ENCODE data around the gene C6orf89. TPM values are rescaled to one million over a fixed set of nuclear protein-coding genes. Genes with fewer than 3 reads are reported as not detected.

C6orf89 gene
- total RNA-seq, 2 donors from 2014 or later, result 13.9 to 16.8 TPM

DNA sequence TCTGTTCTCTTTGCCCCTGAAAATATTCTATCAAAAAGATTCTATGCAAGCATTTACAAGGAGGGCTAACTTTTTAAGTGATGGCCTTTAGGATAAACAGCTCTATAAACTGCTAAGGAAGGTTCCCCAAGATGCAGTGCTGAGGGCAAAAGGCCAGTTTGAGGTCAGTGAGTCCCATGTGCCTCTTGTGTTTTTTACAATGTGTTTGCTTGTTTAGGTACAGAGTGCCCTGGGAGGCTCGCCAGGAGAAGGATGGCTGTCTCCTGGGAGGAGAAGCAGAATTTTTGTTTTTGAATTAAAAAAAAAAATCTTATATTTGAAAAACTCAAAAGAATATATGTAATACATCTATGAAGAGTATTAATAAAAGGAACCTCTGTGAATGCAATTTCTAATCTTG is 87.4 kb downstream of the C6orf89 start:
- no peaks in the 10 kb centered on the region for H3K4me1 ChIP-seq (ENCODE audit: control insufficient read depth, insufficient read depth, low read length)
- no peaks in the 10 kb centered on the region for H3K4me1 Mint-ChIP-seq
- no peaks in the 10 kb centered on the region for H3K27me3 Mint-ChIP-seq (ENCODE audit: insufficient read depth)
- no peak overlapping the region for H3K27ac ChIP-seq (ENCODE audit: low read depth, low read length)
- WGBS, 2 experiments (ENCODE audit: insufficient coverage in 1 of 2, insufficient read length in 1 of 2), result 82% methylated on average over 1 of the region's 1 CpG; no CpG with 5 or more reads in 1 of the 2 experiments
- no peak overlapping the region for H3K4me3 Mint-ChIP-seq
- H3K9ac ChIP-seq (ENCODE audit: extremely low read depth, low read length, poor library complexity, severe bottlenecking), result no peak overlapping the region
- TF ChIP-seq, protein P1, sequence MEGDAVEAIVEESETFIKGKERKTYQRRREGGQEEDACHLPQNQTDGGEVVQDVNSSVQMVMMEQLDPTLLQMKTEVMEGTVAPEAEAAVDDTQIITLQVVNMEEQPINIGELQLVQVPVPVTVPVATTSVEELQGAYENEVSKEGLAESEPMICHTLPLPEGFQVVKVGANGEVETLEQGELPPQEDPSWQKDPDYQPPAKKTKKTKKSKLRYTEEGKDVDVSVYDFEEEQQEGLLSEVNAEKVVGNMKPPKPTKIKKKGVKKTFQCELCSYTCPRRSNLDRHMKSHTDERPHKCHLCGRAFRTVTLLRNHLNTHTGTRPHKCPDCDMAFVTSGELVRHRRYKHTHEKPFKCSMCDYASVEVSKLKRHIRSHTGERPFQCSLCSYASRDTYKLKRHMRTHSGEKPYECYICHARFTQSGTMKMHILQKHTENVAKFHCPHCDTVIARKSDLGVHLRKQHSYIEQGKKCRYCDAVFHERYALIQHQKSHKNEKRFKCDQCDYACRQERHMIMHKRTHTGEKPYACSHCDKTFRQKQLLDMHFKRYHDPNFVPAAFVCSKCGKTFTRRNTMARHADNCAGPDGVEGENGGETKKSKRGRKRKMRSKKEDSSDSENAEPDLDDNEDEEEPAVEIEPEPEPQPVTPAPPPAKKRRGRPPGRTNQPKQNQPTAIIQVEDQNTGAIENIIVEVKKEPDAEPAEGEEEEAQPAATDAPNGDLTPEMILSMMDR (conservative IDR thresholded peaks at IDR 0.05), result no peak
- H3K9me3 ChIP-seq (ENCODE audit: control insufficient read depth, low read length), result no peaks in the 10 kb centered on the region
- H3K4me3 ChIP-seq (ENCODE audit: low read length), result no peak overlapping the region
- no peak overlapping the region for H3K27ac Mint-ChIP-seq
- peaks cover 99% of the 10 kb centered on the region for H3K36me3 ChIP-seq (ENCODE audit: control insufficient read depth, insufficient read depth, low read length)
- peaks cover 88% of the 10 kb centered on the region for H3K36me3 Mint-ChIP-seq (ENCODE audit: low read depth)
- no peaks in the 10 kb centered on the region for H3K9me3 Mint-ChIP-seq
- H3K27me3 ChIP-seq (ENCODE audit: control insufficient read depth, insufficient read depth, low read length, poor library complexity, severe bottlenecking), result no peaks in the 10 kb centered on the region
- no peak for DNase-seq

DNA sequence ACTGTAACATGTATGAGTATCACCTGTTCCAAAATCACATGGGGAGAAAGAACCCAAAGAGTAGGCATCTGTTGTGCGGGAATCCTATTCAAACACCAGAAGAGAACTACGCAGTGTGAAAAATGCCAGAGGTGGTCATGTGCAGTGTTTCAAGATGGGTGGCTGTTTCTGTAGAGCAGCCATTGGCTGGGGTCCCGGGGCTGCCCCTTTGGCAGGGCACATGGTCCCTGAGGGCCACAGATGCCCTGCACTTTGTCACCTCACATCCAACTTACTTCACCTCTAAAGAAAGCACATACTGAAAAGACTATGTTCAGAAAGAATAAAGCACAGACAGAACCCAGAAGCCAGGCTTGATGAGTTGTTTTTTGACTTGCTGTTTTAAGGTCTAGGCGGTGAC is 87.9 kb downstream of the C6orf89 start:
- H3K9me3 Mint-ChIP-seq, result no peaks in the 10 kb centered on the region
- DNase-seq, result no peak
- no peak overlapping the region for H3K9ac ChIP-seq (ENCODE audit: extremely low read depth, low read length, poor library complexity, severe bottlenecking)
- peaks cover 99% of the 10 kb centered on the region for H3K36me3 ChIP-seq (ENCODE audit: control insufficient read depth, insufficient read depth, low read length)
- H3K4me1 Mint-ChIP-seq, result no peaks in the 10 kb centered on the region
- TF ChIP-seq, protein P1 (conservative IDR thresholded peaks at IDR 0.05), result no peak
- H3K27me3 Mint-ChIP-seq (ENCODE audit: insufficient read depth), result no peaks in the 10 kb centered on the region
- H3K4me1 ChIP-seq (ENCODE audit: control insufficient read depth, insufficient read depth, low read length), result no peaks in the 10 kb centered on the region
- H3K4me3 ChIP-seq (ENCODE audit: low read length), result no peak overlapping the region
- H3K9me3 ChIP-seq (ENCODE audit: control insufficient read depth, low read length), result no peaks in the 10 kb centered on the region
- 96 to 100% methylated on average over 1 to 4 of the region's 4 CpGs for WGBS, 2 experiments (ENCODE audit: insufficient coverage in 1 of 2, insufficient read length in 1 of 2)
- no peak overlapping the region for H3K27ac Mint-ChIP-seq
- no peak overlapping the region for H3K27ac ChIP-seq (ENCODE audit: low read depth, low read length)
- no peak overlapping the region for H3K4me3 Mint-ChIP-seq
- peaks cover 87% of the 10 kb centered on the region for H3K36me3 Mint-ChIP-seq (ENCODE audit: low read depth)
- no peaks in the 10 kb centered on the region for H3K27me3 ChIP-seq (ENCODE audit: control insufficient read depth, insufficient read depth, low read length, poor library complexity, severe bottlenecking)

DNA sequence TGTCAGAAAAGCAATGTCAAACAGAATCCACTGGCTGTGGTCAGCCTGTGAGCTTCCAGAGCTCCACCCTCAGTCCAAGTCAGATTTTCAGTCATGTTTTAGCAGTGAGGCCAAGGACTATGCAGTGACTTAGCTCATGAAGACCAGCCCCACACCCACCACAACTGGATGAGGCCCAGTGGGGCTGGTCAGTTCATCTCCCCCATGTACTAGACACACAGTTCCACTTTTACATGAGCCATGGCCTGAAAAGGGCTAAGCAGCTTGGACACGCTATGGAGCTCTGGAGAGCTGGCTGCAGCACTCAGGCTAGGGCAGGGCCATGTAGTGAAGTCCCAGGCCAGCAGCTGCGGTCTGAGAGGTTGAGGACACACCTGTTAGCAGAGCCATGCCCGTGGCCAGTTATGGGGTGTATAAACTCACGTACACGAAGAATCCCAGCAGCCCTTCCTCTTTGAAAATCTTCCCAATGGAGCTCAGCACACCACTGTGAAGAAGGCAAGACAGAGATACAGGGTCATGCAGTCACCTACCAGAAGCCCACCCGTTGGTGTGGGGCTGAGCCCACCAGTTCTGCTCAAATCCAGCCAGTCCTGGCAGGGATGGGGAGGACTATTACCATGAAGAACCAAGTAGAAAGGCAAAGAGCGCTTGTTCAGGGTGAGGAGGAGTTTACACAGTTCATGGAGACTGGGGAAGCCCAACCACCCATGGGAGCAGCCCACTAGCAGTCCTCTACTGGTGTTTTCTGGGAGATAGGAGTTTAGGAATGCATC is 89.7 kb downstream of the C6orf89 start:
- no peaks in the 10 kb centered on the region for H3K27me3 ChIP-seq (ENCODE audit: control insufficient read depth, insufficient read depth, low read length, poor library complexity, severe bottlenecking)
- Mint-ChIP-seq H3K27me3 (ENCODE audit: insufficient read depth) (no peaks in the 10 kb centered on the region), H3K4me3 (no peak overlapping the region), H3K36me3 (ENCODE audit: low read depth) (peaks cover 82% of the 10 kb centered on the region), H3K4me1 (no peaks in the 10 kb centered on the region), H3K9me3 (no peaks in the 10 kb centered on the region), H3K27ac (no peak overlapping the region)
- no peak overlapping the region for H3K4me3 ChIP-seq (ENCODE audit: low read length)
- no peak overlapping the region for H3K9ac ChIP-seq (ENCODE audit: extremely low read depth, low read length, poor library complexity, severe bottlenecking)
- no peak overlapping the region for H3K27ac ChIP-seq (ENCODE audit: low read depth, low read length)
- no peak for DNase-seq
- no peaks in the 10 kb centered on the region for H3K4me1 ChIP-seq (ENCODE audit: control insufficient read depth, insufficient read depth, low read length)
- peaks cover 99% of the 10 kb centered on the region for H3K36me3 ChIP-seq (ENCODE audit: control insufficient read depth, insufficient read depth, low read length)
- no peaks in the 10 kb centered on the region for H3K9me3 ChIP-seq (ENCODE audit: control insufficient read depth, low read length)
- TF ChIP-seq, protein P1 (conservative IDR thresholded peaks at IDR 0.05), result no peak
- WGBS, 2 experiments (ENCODE audit: insufficient coverage in 1 of 2, insufficient read length in 1 of 2), result 96 to 100% methylated on average over 6 to 7 of the region's 7 CpGs

All from endodermal cell (in vitro differentiated cells).